GM21526 (cell line): Measurements from ENCODE around the gene SUGCT.
"Not testable (repeated sequence)": the region's sequence is repeated elsewhere in the genome, so short reads cannot be mapped to it uniquely, and the experiment has no call there.

Experiments used
- ATAC-seq: cut with Tn5 transposase; IDR thresholded peaks from one replicate; pipeline ENCODE4 v1.9.1; 2021; ENCODE audit warnings: moderate library complexity; ENCODE audit not compliant: unreplicated experiment, low FRiP score

The SUGCT gene

DNA sequence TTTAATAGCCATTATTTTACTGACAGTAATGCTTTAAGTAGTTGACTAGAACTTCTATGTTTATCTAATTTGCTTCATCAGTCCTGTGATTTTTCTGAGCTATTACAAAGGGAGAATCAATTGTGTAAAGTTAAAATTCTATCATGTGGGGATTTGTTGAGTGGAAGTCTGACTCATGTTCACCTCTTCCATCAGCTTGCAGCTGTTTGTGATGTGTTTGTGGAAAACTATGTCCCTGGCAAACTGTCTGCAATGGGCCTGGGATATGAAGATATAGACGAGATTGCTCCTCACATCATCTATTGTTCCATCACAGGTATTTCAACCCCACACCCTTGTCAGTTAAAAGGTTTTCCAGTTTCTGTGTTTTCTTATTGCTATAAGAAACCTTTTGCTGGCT is 59.9 kb downstream of the SUGCT start:
- ATAC-seq = no peak

DNA sequence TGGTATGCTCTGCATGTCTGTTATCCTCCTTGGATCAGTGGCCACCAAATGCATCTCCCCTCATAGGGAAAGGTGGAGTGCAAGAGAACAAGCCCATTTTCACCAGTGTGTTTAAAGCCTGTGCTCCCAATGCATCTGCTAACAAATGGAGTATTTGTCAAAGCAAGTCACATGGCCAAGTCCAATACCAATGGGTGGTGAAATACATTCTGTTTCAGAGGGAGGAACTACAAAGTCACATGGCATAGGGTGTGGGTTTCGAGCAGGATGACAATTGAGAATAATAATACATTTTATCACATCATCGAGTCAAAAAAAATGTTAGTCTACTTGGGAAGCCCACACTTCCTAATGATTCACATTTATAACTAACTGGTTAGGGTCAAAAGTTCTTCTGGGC is 62.7 kb downstream of the SUGCT start:
- no peak for ATAC-seq

DNA sequence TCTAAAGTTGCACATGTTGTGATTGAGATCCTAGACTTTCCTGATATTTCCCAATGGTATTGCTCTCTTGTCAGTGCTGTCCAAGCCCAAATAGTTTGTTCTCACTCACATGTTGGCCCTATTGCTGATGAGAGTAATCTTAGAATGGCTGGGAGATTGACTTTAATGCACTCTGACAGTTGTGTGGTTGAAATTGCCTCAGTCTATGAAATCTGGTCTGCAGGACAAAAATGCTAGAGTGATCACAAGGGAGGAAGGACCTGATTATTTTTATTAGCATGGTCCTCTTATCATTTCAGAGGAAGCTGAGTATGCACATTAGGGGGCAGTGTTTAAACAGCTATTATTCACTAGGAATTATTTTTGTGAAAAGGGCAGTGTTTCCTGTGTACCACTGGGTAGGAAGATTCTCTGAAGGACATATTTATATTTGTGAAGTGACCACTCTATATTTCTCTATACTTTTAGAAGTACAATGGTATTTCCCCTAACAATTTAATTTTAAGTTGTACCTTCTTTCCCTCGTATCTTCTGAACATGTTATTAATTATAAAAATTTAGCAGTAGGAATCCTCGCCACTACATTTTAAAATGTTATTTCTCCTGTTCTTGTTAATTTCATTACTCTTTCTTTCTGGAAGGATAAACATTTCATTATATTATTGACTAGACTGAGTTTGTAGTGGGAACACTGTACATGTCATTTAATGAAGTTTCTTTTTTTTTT is 64.4 kb downstream of the SUGCT start:
- no peak for ATAC-seq

DNA sequence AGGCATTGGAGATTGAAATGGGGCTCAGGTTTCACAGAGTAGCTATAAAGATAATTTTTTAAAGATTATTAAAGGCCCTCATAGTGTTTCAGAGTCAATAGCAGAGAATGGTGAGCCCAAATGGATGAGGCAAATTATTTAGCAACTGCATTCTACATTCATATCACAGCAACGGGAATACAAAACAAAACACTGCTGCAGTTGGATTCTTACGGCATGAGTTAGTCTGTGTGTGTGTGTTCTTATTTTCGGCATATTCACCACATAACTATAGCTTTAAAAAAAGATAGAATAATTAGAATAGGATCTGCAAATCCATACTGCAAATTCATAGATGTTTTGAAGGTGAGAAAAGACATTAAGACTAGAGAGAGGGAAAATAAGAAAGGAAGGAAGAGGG is 66.0 kb downstream of the SUGCT start:
- ATAC-seq = no peak

DNA sequence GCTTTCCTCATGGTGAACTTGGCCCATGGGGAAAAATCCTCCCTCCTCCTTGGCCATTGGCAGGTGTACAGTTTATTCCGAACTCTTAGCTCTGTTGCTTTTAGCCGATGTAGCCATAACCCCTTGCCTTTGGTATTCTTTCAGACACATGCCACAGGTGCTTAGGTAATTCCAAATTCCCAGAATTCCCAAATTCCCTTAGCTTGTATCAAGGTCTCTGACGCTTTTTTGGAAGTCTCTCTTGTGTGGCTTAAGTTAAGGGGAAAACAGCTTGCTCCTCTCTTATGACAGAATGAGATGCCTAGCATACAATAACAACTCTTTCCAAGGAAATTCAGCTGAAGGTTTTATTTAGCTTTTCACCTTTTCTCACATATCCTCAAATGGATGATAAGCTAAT is 68.0 kb downstream of the SUGCT start:
- no peak for ATAC-seq

DNA sequence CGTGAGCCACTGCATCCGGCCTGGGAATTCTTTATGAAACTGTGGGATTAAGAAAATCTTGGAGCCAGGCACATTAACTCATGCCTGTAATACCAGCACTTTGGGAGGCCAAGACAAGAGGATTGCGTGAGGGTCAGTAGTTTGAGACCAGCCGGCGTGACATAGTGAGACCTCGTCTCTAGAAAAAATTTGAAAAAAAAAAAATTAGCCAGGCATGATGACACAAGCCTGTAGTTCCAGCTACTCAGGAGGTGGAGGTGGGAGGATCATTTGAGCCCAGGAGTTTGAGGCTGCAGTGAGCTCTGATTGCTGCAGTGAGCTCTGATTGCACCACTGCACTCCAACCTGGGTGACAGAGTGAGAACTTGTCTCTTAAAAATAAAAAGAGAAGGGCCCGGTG is 69.8 kb downstream of the SUGCT start:
- no peak for ATAC-seq

DNA sequence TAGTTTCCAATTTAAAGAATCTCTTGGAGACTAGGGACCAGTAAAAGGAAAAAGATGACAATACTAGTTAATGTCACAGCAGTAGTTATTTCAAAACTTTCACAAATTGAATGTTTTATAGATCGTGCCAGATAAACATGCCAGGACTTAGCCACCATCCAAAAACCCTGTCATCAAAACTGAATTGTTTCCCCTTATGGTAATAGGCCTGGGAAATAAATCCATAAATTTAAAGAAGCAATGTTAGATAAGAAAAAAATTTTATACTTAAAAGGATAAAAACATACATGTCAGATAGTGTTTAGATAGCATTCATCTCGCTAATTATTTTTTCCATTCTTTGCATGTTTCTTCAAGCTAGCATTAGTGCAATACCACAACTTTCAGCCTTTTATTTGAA is 71.2 kb downstream of the SUGCT start:
- no peak for ATAC-seq

DNA sequence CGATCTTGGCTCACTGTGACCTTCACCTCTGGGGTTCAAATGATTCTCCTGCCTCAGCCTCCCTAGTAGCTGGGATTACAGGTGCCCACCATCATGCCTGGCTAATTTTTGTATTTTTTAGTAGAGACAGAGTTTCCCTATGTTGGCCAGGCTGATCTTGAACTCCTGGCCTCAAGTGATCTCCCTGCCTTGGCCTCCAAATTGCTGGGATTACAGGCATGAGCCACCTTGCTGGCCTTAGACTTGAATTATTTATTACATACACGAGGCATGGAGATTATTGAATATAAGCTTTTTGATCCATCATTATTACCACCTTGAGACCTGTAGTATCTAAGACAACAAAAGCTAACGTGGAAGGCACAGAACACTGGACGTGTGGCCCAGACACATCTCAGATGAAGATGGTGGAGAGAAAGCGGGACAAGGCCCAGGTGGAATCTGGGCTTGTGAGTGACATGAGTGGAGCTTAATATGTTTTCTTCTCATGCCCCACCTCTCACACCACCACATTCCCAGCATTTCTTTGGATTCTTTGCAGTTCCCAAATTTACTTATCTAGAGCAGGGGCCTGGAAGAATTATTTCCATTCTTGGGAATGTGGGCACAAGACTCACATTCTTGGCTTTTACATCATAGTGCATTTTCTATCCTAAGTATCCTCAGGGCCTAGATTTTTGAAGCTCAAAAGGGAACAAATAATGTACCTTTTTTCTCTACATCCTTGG is 76.6 kb downstream of the SUGCT start:
- ATAC-seq = no peak

DNA sequence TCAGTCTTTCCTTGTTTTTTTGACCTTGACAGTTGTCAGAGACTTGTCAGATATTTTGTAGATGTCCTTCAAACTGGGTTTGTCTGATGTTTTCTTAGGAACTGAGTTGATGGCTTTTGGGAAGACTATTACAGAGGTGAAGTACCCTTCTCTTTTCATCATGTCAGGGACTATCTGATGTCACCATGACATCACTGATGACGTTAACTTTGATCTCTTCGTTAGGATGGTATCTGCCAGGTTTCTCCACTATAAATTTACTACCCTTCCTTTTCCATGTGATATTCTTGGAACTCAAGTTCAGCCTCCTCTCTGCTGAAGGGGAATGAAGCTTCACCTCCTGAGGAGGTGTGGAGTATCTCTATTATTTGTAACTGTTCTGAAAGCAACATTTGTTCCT is 78.5 kb downstream of the SUGCT start:
- ATAC-seq = no peak

DNA sequence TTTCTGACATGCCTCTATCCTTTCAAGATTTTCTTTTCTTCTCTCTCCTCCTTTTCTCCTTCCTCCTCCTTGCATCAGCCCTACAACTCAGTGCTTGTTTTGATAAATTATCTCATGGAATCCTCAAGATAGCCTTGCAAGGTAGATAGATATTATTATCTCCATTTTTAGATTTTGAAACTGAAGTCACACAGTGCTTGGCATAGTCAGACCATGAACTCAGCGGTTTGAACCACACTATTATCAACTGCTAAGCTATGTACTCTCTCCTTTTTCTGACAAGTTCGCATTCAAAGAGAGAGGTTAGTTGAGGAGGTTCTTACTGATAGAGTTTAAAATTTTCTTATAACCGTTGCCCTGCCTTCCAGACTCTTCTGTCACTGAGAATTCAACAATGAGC is 79.1 kb downstream of the SUGCT start:
- no peak for ATAC-seq

DNA sequence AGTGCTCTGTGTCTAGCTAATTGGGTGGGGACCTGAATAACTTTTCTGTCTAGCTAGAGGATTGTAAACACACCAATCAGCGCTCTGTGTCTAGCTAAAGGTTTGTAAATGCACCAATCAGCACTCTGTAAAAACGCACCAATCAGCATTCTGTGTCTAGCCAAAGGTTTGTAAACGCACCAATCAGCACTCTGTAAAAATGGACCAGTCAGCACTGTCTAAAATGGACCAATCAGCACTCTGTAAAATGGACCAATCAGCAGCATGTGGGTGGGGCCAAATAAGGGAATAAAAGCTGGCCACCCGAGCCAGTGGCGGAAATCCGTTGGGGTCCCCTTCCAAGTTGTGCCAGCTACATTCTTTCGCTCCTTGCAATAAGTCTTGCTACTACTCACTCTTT is 83.8 kb downstream of the SUGCT start:
- ATAC-seq = not testable (repeated sequence)

DNA sequence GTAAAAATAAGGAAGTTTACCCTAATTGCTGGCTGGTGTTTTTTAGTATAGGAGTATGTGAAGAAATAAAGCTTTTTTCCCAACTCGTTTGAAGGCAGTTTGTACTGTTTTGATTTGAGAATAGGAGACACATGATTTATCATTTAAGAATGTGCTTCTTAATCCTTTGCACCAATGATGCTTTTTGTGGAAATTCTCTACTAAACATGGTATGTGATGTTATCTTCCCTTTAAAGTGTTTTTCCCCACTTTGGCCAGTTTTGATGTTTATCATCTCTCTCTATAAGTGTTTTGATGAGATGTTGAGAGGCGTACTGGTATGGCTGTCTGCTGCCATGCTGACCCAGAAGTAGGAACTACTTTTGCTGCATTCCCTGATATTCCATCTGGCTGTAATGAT is 85.1 kb downstream of the SUGCT start:
- ATAC-seq = no peak

DNA sequence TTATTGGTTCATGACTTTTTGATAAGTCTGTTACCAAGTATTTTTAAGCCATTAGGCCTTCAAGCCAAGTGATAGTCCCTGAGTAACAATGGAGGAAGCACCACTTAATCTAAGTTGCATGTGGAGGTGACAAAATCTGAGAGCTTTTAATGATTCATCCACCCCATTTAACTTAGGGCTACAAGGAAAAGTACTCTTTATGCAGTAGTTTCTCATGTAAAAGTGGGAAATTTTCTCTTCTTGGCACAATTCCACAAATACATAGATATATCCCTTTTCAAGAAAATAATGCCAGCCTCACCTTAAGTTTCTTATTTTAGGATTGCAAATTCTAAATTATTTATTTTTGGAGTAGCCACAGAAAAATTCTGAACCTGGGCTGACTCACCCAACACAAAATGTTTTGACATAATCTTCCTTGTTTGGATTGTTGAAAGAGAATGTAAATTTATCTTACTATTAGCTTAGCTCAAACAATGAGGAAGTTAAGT is 85.7 kb downstream of the SUGCT start:
- no peak for ATAC-seq

DNA sequence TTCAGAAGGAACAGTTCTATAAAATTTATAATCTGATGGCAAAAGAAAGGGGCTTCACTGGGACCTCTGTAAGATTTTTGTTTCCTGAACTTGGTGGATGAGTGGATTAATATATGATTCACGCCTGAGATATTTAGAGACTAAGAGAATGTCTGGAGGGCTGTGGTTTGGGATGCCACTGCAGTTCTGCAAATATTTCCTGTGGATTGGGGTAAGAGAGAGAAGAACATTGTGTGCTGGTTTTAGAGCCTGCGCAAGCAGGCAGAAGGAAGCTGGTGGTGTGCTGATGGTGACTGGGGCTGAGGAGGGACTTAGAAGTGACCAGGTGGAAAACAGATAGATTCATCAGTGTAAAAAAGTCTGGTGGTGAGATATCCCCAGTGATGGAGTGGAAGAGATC is 87.0 kb downstream of the SUGCT start:
- no peak for ATAC-seq

DNA sequence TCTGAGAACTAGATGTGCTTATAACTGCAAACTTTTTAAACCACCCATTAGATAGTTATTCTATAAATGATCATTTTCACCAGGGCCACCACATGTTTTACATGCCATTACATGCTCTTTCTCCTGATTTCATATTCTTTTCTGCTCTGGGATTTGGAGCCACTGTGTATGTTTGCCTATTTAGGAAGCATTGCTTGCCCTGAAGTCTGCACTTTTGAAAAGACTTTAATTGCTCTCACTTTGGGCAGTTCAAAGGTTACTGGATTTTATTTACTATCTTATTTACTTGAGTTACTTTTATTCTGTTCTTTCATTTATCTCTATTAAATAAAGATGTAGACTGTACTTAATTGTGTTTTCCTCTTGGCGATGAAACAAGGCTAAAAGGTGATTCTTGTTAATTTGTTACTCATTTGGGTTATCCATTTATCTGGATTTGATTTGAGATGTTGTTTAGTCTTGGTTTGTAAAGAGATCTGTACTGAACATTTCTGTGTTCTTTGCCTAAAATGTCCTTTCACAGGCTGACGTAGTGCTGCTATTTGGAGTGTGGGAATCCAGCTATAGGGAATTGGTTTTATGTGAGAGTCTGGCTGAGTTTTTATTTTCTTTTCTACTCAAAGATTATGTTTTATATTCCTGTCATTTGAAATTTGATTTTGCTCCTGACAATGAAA is 88.8 kb downstream of the SUGCT start:
- ATAC-seq = no peak

DNA sequence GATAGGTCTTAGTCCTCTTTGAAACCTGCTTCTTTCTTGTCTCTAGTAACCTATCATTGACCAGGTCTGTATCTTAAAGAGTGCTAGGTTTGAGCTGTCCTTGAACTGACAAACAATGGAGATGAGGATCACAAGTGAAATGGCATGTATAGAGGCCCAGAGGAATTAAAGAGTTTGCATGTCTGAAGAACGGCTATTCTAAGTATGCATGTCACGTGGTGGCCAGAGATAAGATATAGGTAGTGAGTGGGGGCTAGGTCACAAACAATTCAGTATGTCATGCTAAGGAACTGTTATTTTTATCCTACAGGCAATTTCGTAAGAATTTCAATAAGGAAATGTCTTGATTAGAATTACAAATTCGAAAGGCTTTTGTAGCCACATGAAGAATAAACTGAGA is 95.3 kb downstream of the SUGCT start:
- ATAC-seq = no peak

DNA sequence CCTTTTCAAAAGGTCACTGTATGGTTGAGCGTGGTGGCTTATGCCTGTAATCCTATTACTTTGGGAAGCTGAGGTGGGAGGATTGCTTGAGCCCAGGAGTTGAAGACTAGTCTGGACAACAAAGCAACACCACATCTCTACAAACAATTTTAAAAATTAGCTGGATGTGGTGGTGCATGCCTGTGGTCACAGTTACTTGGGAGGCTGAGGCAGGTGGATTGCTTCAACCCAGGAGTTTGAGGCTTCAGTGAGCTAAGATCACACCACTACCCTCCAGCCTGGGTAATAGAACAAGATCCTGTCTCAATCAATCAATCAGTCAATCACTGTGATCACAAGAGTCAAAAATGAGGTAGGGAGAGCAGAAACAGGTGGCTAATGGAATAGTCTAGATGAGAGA is 97.0 kb downstream of the SUGCT start:
- no peak for ATAC-seq

DNA sequence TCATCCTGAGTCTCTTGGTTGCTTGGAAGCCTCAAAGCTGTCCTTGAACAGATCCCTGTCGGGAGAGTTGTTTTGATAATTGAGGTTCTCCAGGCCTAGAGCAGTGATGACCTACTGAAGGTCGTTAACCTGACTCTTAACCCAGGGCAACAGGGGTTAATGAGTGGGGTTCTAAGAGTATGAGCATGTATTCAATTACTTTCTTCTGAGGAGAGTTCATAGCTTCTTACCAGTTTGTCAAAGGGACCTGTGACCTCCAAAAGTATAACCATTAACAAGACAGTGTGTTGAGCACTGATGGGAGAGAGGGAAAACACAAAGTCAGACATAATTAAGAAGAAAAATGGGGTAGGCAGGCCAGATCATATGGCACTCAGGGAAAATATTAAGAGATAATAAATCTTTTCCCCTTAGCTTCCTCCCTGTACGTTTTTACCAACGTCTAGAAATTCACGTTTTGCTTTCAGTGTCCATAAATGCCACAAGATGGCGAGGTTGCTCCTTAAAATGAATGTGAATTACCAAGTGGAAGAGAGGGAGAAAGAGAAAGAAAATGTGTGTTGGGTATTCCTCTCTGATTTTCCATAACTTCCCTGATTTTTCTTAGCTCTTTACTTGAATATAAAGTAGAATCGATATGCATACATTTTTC is 97.6 kb downstream of the SUGCT start:
- no peak for ATAC-seq

DNA sequence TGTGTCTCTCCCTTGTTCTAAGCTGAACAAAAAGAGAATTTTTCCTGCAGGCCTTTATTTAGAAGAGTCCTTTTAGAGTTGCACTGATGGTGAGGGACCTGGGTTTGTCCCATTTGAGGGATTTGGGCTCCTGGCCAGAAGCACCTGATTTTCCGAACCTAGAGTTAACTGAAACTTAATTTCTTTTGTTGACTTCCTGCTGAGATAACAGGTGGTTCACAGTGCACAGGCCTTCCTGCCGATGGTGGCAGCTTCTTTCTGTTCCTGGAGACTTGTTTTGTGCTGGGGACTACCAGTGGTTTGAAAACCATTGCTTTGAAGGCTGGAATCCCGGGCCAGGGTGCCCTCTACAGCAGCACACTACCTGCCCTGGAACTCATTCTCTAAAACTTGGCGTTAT is 99.2 kb downstream of the SUGCT start:
- ATAC-seq = no peak

DNA sequence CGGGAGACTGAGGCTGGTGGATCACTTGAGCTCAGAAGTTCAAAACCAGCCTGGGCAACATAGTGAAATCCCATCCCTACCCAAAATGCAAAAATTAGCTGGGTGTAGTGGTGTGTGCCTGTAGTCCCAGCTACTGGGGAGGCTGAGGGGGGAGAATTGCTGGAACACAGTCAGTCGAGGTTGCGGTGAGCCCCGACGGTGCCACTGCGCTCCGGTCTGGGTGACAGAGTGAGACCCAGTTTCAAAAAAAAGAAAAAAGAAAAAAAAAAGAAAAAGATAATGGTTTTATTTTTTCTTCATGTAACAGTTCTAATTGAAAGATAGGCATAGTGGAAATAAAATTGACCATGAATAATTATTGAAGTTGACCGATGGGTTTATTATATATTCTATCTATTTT is 99.9 kb downstream of the SUGCT start:
- no peak for ATAC-seq

DNA sequence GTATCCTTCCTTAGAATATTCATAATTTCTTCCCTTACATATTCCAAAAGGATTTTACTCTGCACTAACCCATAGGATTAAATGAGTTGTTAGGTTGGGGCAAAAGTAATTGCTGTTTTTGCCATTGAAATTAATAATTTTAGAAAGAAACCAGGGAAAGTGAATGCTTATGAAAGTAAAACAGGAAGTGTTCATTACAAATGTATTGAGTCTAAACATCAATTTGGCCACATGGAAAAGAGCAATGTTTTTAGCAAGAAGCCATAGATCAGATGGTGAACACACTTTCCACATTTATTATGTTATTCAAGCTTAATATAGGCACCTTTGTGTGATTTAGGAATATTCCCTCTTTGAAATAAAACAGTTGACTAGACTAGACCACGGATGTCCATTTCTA is 102.9 kb downstream of the SUGCT start:
- no peak for ATAC-seq
